CD4-positive, alpha-beta memory T cell (primary cell): Measurements from ENCODE around the gene KRT76. TPM values are rescaled to one million over a fixed set of nuclear protein-coding genes. Genes with fewer than 3 reads are reported as not detected.

Source experiments
- CTCF ChIA-PET: fragments of 350-600 bp; sonication (Branson Sonifier 250); formaldehyde crosslinking; loops from one replicate; lab custom pipeline; 2021; ENCODE audit warnings: inconsistent platforms; ENCODE audit not compliant: partially characterized antibody; lab: Charles Lee
- POLR2A ChIA-PET: fragments of 350-600 bp; sonication (Branson Sonifier 250); formaldehyde crosslinking; loops from one replicate; lab custom pipeline; 2021; ENCODE audit not compliant: partially characterized antibody; lab: Charles Lee
- DNase-seq, 5 donors: peaks; one replicate each; pipeline versions ENCODE4 v3.0.0 to v3.0.0-alpha.2; 2020 to 2022; ENCODE audit warnings: mixed read lengths in 1 of 5
- H3K27ac ChIP-seq: one replicate; pipeline ENCODE4 v1.7.0; 2013; ENCODE audit warnings: low read depth, low read length
- H3K27me3 ChIP-seq: 2 replicates; pipeline ENCODE4 v1.7.0; 2013; ENCODE audit warnings: mild to moderate bottlenecking, low read length, moderate library complexity; ENCODE audit not compliant: insufficient read depth
- H3K36me3 ChIP-seq: 2 replicates; pipeline ENCODE4 v1.7.0; 2013; ENCODE audit warnings: mild to moderate bottlenecking, low read length, moderate library complexity; ENCODE audit not compliant: insufficient read depth
- H3K4me1 ChIP-seq: 2 replicates; pipeline ENCODE4 v1.7.0; 2013; ENCODE audit warnings: mild to moderate bottlenecking, low read length, moderate library complexity; ENCODE audit not compliant: insufficient read depth
- H3K4me3 ChIP-seq, 2 donors: one replicate each; pipeline ENCODE4 v1.7.0; 2013; ENCODE audit warnings: low read length in 2 of 2, mild to moderate bottlenecking in 1 of 2
- H3K9me3 ChIP-seq, 2 donors: one replicate each; pipeline ENCODE4 v1.7.0; 2013; ENCODE audit warnings: low read length in 2 of 2, control low read depth in 1 of 2; ENCODE audit not compliant: control insufficient read depth in 1 of 2
- H3K27ac Mint-ChIP-seq, 7 donors: one replicate each; pipeline ENCODE4 v1.8.0; 2020 to 2021; ENCODE audit warnings: mixed read lengths in 7 of 7, mild to moderate bottlenecking in 6 of 7, inconsistent platforms in 3 of 7, moderate library complexity in 3 of 7
- H3K27me3 Mint-ChIP-seq, 2 donors: one replicate each; pipeline ENCODE4 v1.8.0; 2020 to 2021; ENCODE audit warnings: mixed read lengths in 2 of 2
- H3K36me3 Mint-ChIP-seq, 2 donors: one replicate each; pipeline ENCODE4 v1.8.0; 2020 to 2021; ENCODE audit warnings: mixed read lengths in 2 of 2, inconsistent platforms in 1 of 2, mild to moderate bottlenecking in 1 of 2
- H3K4me1 Mint-ChIP-seq, 4 donors: one replicate each; pipeline ENCODE4 v1.8.0; 2020 to 2021; ENCODE audit warnings: mixed read lengths in 4 of 4, mild to moderate bottlenecking in 1 of 4
- H3K4me3 Mint-ChIP-seq, 8 donors: one replicate each; pipeline ENCODE4 v1.8.0; 2020 to 2021; ENCODE audit warnings: mixed read lengths in 8 of 8, mild to moderate bottlenecking in 7 of 8, moderate library complexity in 6 of 8, inconsistent platforms in 3 of 8
- H3K9me3 Mint-ChIP-seq, 8 donors: one replicate each; pipeline ENCODE4 v1.8.0; 2020 to 2021; ENCODE audit warnings: mixed read lengths in 8 of 8, mild to moderate bottlenecking in 5 of 8, inconsistent platforms in 3 of 8, moderate library complexity in 1 of 8
- intact Hi-C: fragments of 100-400 bp; cut with micrococcal nuclease; formaldehyde crosslinking; loops from one replicate; pipeline ENCODE4 v1.15.1; 2023
- polyA plus RNA-seq, 2 donors: library from polyadenylated mRNA; unstranded; fragments of 300-500 nt; fragmentation: Illumina TruSeq; gene quantifications; one replicate each; pipeline ENCODE4 v1.2.3, GENCODE V29; 2021
- total RNA-seq, 2 experiments: library from RNA; stranded (reverse); gene quantifications; one replicate each; pipeline ENCODE4 v1.2.3, GENCODE V29; 2021

Gene KRT76
- total and polyA plus RNA-seq, 4 experiments from 2014 or later, result not detected

GRCh38 chr12:52811191-52812072, 34.3 kb upstream of the KRT76 start:
- Histone ChIP-seq H3K36me3 (no peaks in the 10 kb centered on the region), H3K27me3 (no peaks in the 10 kb centered on the region), H3K4me1 (no peaks in the 10 kb centered on the region), H3K9me3 (no peaks in the 10 kb centered on the region), H3K27ac (no peak overlapping the region), H3K4me3 (no peak overlapping the region)
- ChIA-PET POLR2A (no interaction called here), CTCF (no interaction called here)
- H3K27ac Mint-ChIP-seq, result no peak overlapping the region
- no peak for DNase-seq
- no peaks in the 10 kb centered on the region for H3K4me1 Mint-ChIP-seq
- intact Hi-C loops, result no loop called here
- peaks cover 0 to 8% of the 10 kb centered on the region in 2 donors for H3K27me3 Mint-ChIP-seq
- H3K9me3 Mint-ChIP-seq, result no peaks in the 10 kb centered on the region
- no peaks in the 10 kb centered on the region for H3K36me3 Mint-ChIP-seq
- no peak overlapping the region for H3K4me3 Mint-ChIP-seq

- Mint-ChIP-seq H3K27me3 (peaks cover 0 to 8% of the 10 kb centered on the region in 2 donors), H3K9me3 (no peaks in the 10 kb centered on the region), H3K36me3 (no peaks in the 10 kb centered on the region), H3K4me3 (no peak overlapping the region), H3K4me1 (no peaks in the 10 kb centered on the region), H3K27ac (no peak overlapping the region)
- ChIA-PET POLR2A (no interaction called here), CTCF (no interaction called here)
- no peak overlapping the region for H3K27ac ChIP-seq
- H3K36me3 ChIP-seq, result no peaks in the 10 kb centered on the region
- DNase-seq, result no peak
- H3K4me3 ChIP-seq, result no peak overlapping the region
- intact Hi-C loops, result no loop called here
- no peaks in the 10 kb centered on the region for H3K9me3 ChIP-seq
- no peaks in the 10 kb centered on the region for H3K27me3 ChIP-seq
- H3K4me1 ChIP-seq, result no peaks in the 10 kb centered on the region
Measured at GRCh38 chr12:52810554-52810953, 33.4 kb upstream of the KRT76 start.

- Histone ChIP-seq H3K27ac (no peak overlapping the region), H3K27me3 (no peaks in the 10 kb centered on the region), H3K36me3 (no peaks in the 10 kb centered on the region), H3K9me3 (no peaks in the 10 kb centered on the region), H3K4me1 (no peaks in the 10 kb centered on the region), H3K4me3 (no peak overlapping the region)
- Mint-ChIP-seq H3K4me1 (no peaks in the 10 kb centered on the region), H3K27me3 (peaks cover 0 to 8% of the 10 kb centered on the region in 2 donors), H3K9me3 (no peaks in the 10 kb centered on the region), H3K4me3 (no peak overlapping the region), H3K36me3 (no peaks in the 10 kb centered on the region), H3K27ac (no peak overlapping the region)
- DNase-seq, result no peak
- CTCF ChIA-PET, result no interaction called here
- intact Hi-C loops, result no loop called here
- POLR2A ChIA-PET, result no interaction called here
Measured at GRCh38 chr12:52809166-52809565, 32.0 kb upstream of the KRT76 start.

GRCh38 chr12:52808573-52809160, 31.5 kb upstream of the KRT76 start:
- ChIA-PET POLR2A (no interaction called here), CTCF (no interaction called here)
- peaks cover 0 to 8% of the 10 kb centered on the region in 2 donors for H3K27me3 Mint-ChIP-seq
- intact Hi-C loops, result no loop called here
- no peaks in the 10 kb centered on the region for H3K9me3 Mint-ChIP-seq
- H3K27me3 ChIP-seq, result no peaks in the 10 kb centered on the region
- H3K4me1 ChIP-seq, result no peaks in the 10 kb centered on the region
- H3K4me1 Mint-ChIP-seq, result no peaks in the 10 kb centered on the region
- H3K27ac ChIP-seq, result no peak overlapping the region
- no peak overlapping the region for H3K4me3 ChIP-seq
- no peak overlapping the region for H3K4me3 Mint-ChIP-seq
- H3K36me3 Mint-ChIP-seq, result no peaks in the 10 kb centered on the region
- no peaks in the 10 kb centered on the region for H3K9me3 ChIP-seq
- no peaks in the 10 kb centered on the region for H3K36me3 ChIP-seq
- no peak for DNase-seq
- H3K27ac Mint-ChIP-seq, result no peak overlapping the region

- POLR2A ChIA-PET, result no interaction called here
- Histone ChIP-seq H3K9me3 (no peaks in the 10 kb centered on the region), H3K36me3 (no peaks in the 10 kb centered on the region), H3K27me3 (no peaks in the 10 kb centered on the region), H3K4me1 (no peaks in the 10 kb centered on the region), H3K4me3 (no peak overlapping the region), H3K27ac (no peak overlapping the region)
- no peaks in the 10 kb centered on the region for H3K36me3 Mint-ChIP-seq
- no peaks in the 10 kb centered on the region for H3K4me1 Mint-ChIP-seq
- no peaks in the 10 kb centered on the region for H3K9me3 Mint-ChIP-seq
- no peak for DNase-seq
- no peak overlapping the region for H3K4me3 Mint-ChIP-seq
- H3K27ac Mint-ChIP-seq, result no peak overlapping the region
- intact Hi-C loops, result no loop called here
- CTCF ChIA-PET, result interaction anchor here (0.9 kb wide), 1 partner anchor 9 kb away, joined by 3 read pairs; no protein-coding TSS in a partner anchor
- H3K27me3 Mint-ChIP-seq, result peaks cover 0 to 8% of the 10 kb centered on the region in 2 donors
Measured at GRCh38 chr12:52807544-52808470, 30.7 kb upstream of the KRT76 start.

GRCh38 chr12:52806821-52807543, 29.8 kb upstream of the KRT76 start:
- CTCF ChIA-PET, result interaction anchor here (0.9 kb wide), 1 partner anchor 9 kb away, joined by 3 read pairs; no protein-coding TSS in a partner anchor
- H3K4me1 Mint-ChIP-seq, result no peaks in the 10 kb centered on the region
- DNase-seq, result no peak
- Histone ChIP-seq H3K27me3 (no peaks in the 10 kb centered on the region), H3K36me3 (no peaks in the 10 kb centered on the region), H3K9me3 (no peaks in the 10 kb centered on the region), H3K4me3 (no peak overlapping the region), H3K4me1 (no peaks in the 10 kb centered on the region), H3K27ac (no peak overlapping the region)
- no peak overlapping the region for H3K27ac Mint-ChIP-seq
- intact Hi-C loops, result no loop called here
- no peak overlapping the region for H3K4me3 Mint-ChIP-seq
- H3K9me3 Mint-ChIP-seq, result no peaks in the 10 kb centered on the region
- POLR2A ChIA-PET, result no interaction called here
- peaks cover 0 to 10% of the 10 kb centered on the region in 2 donors for H3K27me3 Mint-ChIP-seq
- no peaks in the 10 kb centered on the region for H3K36me3 Mint-ChIP-seq
